Endothelial cell of umbilical vein (primary cell): ENCODE results near the gene RTKN2. TPM values are rescaled to one million over a fixed set of nuclear protein-coding genes. Genes with fewer than 3 reads are reported as not detected.

Experiments used
- BruUV-seq: library from RNA; stranded (reverse); fragments of 400-500 nt; replicated peaks from 2 replicates; lab custom pipeline; 2021; lab: Mats Ljungman, UMichigan
- CTCF ChIA-PET: fragments of 300-600, 350-600 bp; sonication (Branson Sonifier 250); formaldehyde crosslinking; loops from one replicate; lab custom pipeline; 2021; ENCODE audit warnings: antibody characterized with exemption, inconsistent platforms; lab: Charles Lee
- POLR2A ChIA-PET: fragments of 300-600, 350-600 bp; sonication (Branson Sonifier 250); formaldehyde crosslinking; loops from one replicate; lab custom pipeline; 2021; ENCODE audit warnings: antibody characterized with exemption, inconsistent platforms; lab: Charles Lee
- DNase-seq: peaks from one replicate; pipeline ENCODE4 v3.0.0-alpha.2; 2011; ENCODE audit warnings: low read depth, low spot score
- FAIRE-seq: peaks from 2 replicates; lab custom pipeline; 2011; peaks lifted over from hg19 to GRCh38; lab: Jason Lieb, UNC
- H2AFZ ChIP-seq: 2 replicates; pipeline ENCODE4 v1.6.0; 2012; ENCODE audit warnings: low read depth, low read length, control low read depth, inconsistent platforms
- H3K27ac ChIP-seq: 2 replicates; pipeline ENCODE4 v1.5.1; 2011; ENCODE audit warnings: low read depth, mild to moderate bottlenecking, control low read depth, low read length, moderate library complexity; ENCODE audit not compliant: insufficient read depth
- H3K27me3 ChIP-seq, 2 experiments: 2 replicates each; pipeline versions ENCODE4 v1.6.0 to v1.6.1; 2011; ENCODE audit warnings: low read length in 2 of 2, mixed read lengths in 1 of 2; ENCODE audit not compliant: control insufficient read depth in 2 of 2, insufficient read depth in 2 of 2
- H3K36me3 ChIP-seq, 2 experiments: 2 replicates in 1 of 2; 3 replicates in 1 of 2; pipeline ENCODE4 v1.5.1; 2011; ENCODE audit warnings: low read length in 2 of 2, mild to moderate bottlenecking in 1 of 2, moderate library complexity in 1 of 2; ENCODE audit not compliant: control insufficient read depth in 2 of 2, insufficient read depth in 2 of 2; ENCODE audit errors: extremely low read depth in 1 of 2
- H3K4me1 ChIP-seq: 3 replicates; pipeline ENCODE4 v1.5.1; 2011; ENCODE audit warnings: mild to moderate bottlenecking, low read length; ENCODE audit not compliant: control insufficient read depth, insufficient read depth; ENCODE audit errors: extremely low read depth
- H3K4me2 ChIP-seq: 2 replicates; pipeline ENCODE4 v1.6.1; 2011; ENCODE audit warnings: low read length, control low read depth, mixed read lengths; ENCODE audit not compliant: insufficient read depth
- H3K4me3 ChIP-seq, 3 experiments: fragments of 200-600 bp in 1 of 3; sonication (generic), shearing (Covaris generic) in 1 of 3; replicated peaks in 1 of 3; 2 replicates each; pipeline ENCODE4 v1.5.1; 2011 to 2016; ENCODE audit warnings: control low read depth in 3 of 3, low read length in 3 of 3, mild to moderate bottlenecking in 2 of 3, inconsistent platforms in 1 of 3, low read depth in 1 of 3, moderate library complexity in 1 of 3; ENCODE audit not compliant: insufficient read depth in 1 of 3
- H3K79me2 ChIP-seq: 2 replicates; pipeline ENCODE4 v1.6.0; 2012; ENCODE audit warnings: low read length, inconsistent platforms; ENCODE audit not compliant: control insufficient read depth, insufficient read depth
- H3K9ac ChIP-seq: replicated peaks from 2 replicates; pipeline ENCODE3; 2011; ENCODE audit warnings: low read length, control low read depth; ENCODE audit not compliant: insufficient read depth; ENCODE audit errors: extremely low read depth
- H3K9me1 ChIP-seq: replicated peaks from 3 replicates; pipeline ENCODE4 v1.6.0; 2011; ENCODE audit warnings: mild to moderate bottlenecking, low read length; ENCODE audit not compliant: control insufficient read depth, insufficient read depth; ENCODE audit errors: extremely low read depth
- H3K9me3 ChIP-seq: replicated peaks from 2 replicates; pipeline ENCODE4 v1.5.1; 2012; ENCODE audit warnings: low read length, inconsistent platforms; ENCODE audit not compliant: control insufficient read depth, insufficient read depth
- H4K20me1 ChIP-seq: replicated peaks from 2 replicates; pipeline ENCODE3; 2011; ENCODE audit warnings: mild to moderate bottlenecking, low read length; ENCODE audit not compliant: control insufficient read depth, insufficient read depth; ENCODE audit errors: extremely low read depth
- CTCF ChIP-seq, 2 donors: IDR thresholded peaks; 1 replicate in 1 of 2; 2 replicates in 1 of 2; pipeline ENCODE4 v1.5.1; 2011; ENCODE audit warnings: low read length in 2 of 2, mild to moderate bottlenecking in 2 of 2, moderate library complexity in 2 of 2, control low read depth in 1 of 2, inconsistent platforms in 1 of 2, low read depth in 1 of 2; ENCODE audit not compliant: insufficient read depth in 1 of 2; ENCODE audit errors: extremely low read depth in 1 of 2
- EZH2 ChIP-seq: IDR thresholded peaks from 2 replicates; pipeline ENCODE4 v1.6.1; 2012; ENCODE audit warnings: borderline replicate concordance, low read depth, mild to moderate bottlenecking, moderate library complexity, low read length, inconsistent platforms; ENCODE audit not compliant: severe bottlenecking
- FOS ChIP-seq: IDR thresholded peaks from 2 replicates; pipeline ENCODE4 v1.6.1; 2011; ENCODE audit warnings: mild to moderate bottlenecking, low read length, moderate library complexity, borderline replicate concordance; ENCODE audit not compliant: insufficient read depth
- GATA2 ChIP-seq: IDR thresholded peaks from 2 replicates; pipeline ENCODE4 v1.7.0; 2011; ENCODE audit warnings: low read depth, mild to moderate bottlenecking, moderate library complexity, mixed read lengths, low read length; ENCODE audit not compliant: insufficient read length, insufficient read depth
- JUN ChIP-seq: IDR thresholded peaks from 2 replicates; pipeline ENCODE4 v1.6.1; 2011; ENCODE audit warnings: borderline replicate concordance, low read depth; ENCODE audit not compliant: insufficient read length, insufficient read depth
- MAX ChIP-seq: IDR thresholded peaks from 2 replicates; pipeline ENCODE4 v1.6.1; 2011; ENCODE audit not compliant: insufficient read depth, insufficient read length
- MYC ChIP-seq: IDR thresholded peaks from one replicate; pipeline ENCODE4 v1.6.1; 2011; ENCODE audit warnings: mild to moderate bottlenecking, low read depth, low read length
- POLR2A ChIP-seq: IDR thresholded peaks from 2 replicates; pipeline ENCODE4 v1.6.1; 2012; ENCODE audit warnings: low read depth, mild to moderate bottlenecking, control low read depth, low read length
- POLR2AphosphoS5 ChIP-seq: IDR thresholded peaks from 2 replicates; pipeline ENCODE4 v1.6.1; 2012; ENCODE audit warnings: low read depth, mild to moderate bottlenecking, control low read depth, low read length, moderate library complexity; ENCODE audit not compliant: insufficient read depth
- dilution Hi-C: fragments of 300-500 bp; cut with MboI; formaldehyde crosslinking; loops from one replicate; pipeline ENCODE4 v1.15.0; 2019; ENCODE audit warnings: low sequenced_read_pairs; ENCODE audit not compliant: extremely low pct_ligation_motif_present
- intact Hi-C: fragments of 100-400 bp; cut with micrococcal nuclease; formaldehyde crosslinking; loops from one replicate; pipeline ENCODE4 v1.10.0; 2022
- polyA plus RNA-seq, 4 experiments: library from polyadenylated mRNA; depleted of rRNA in 3 of 4; stranded (reverse) in 3 of 4; unstranded in 1 of 4; fragments of >200 nt; gene quantifications; 2 replicates each; pipeline versions ENCODE4 v1.2.1 to v1.2.3, GENCODE V29; 2011 to 2012; ENCODE audit warnings: missing spikeins in 1 of 4
- total RNA-seq: library from RNA; stranded (reverse); gene quantifications from 2 replicates; pipeline ENCODE4 v1.2.3, GENCODE V29; 2021

The RTKN2 gene
- total and polyA plus RNA-seq, 2 donors (not counting 3 experiments of a cell fraction or from before 2014, with no cell fraction given), result 0.65 to 4.8 TPM

GRCh38 chr10:62237966-62238365 lies 30.7 kb downstream of the RTKN2 start:
- DNase-seq, result no peak
- no TSS peak for BruUV-seq
- Histone ChIP-seq H4K20me1 (no peaks in the 10 kb centered on the region), H2AFZ (no peak overlapping the region), H3K4me1 (peaks cover 12% of the 10 kb centered on the region), H3K4me3 (no peak overlapping the region), H3K27ac (no peak overlapping the region), H3K9me1 (no peaks in the 10 kb centered on the region), H3K27me3 (no peaks in the 10 kb centered on the region), H3K79me2 (no peaks in the 10 kb centered on the region), H3K4me2 (no peak overlapping the region), H3K9ac (no peak overlapping the region), H3K36me3 (no peaks in the 10 kb centered on the region), H3K9me3 (no peaks in the 10 kb centered on the region)
- intact Hi-C loops (loop anchor here (10.0 kb wide), 1 partner anchor 1263 kb away; no protein-coding TSS in a partner anchor), dilution Hi-C loops (no loop called here)
- FAIRE-seq, result no peak
- POLR2A ChIA-PET, result no interaction called here
- TF ChIP-seq POLR2A (no peak), EZH2 (no peak), POLR2AphosphoS5 (no peak), JUN (no peak), FOS (no peak), MYC (no peak), CTCF (IDR thresholded peaks at IDR 0.05; ENCODE audit: extremely low read depth in 1 of 2, insufficient read depth in 1 of 2, low read depth in 1 of 2, low read length in 2 of 2) (no peak), MAX (no peak), GATA2 (no peak)
- CTCF ChIA-PET, result interaction anchor here (1.0 to 1.4 kb wide), 2 partner anchors 192 to 199 kb away, joined by 4 to 8 read pairs; no protein-coding TSS in a partner anchor
